Ramos (cell line): Measurements from ENCODE around the gene TCERG1L.

Source experiments
- in situ Hi-C: fragments of 300-500 bp; cut with MboI; formaldehyde crosslinking; loops from one replicate; pipeline ENCODE4 v1.14.3; 2022; ENCODE audit warnings: low sequenced_read_pairs; ENCODE audit not compliant: unreplicated experiment

The TCERG1L gene

GRCh38 chr10:131063311-131063710 lies 248.2 kb downstream of the TCERG1L start:
- in situ Hi-C loops = no loop called here

GRCh38 chr10:131062621-131063260 lies 248.8 kb downstream of the TCERG1L start:
- in situ Hi-C loops = no loop called here

DNA sequence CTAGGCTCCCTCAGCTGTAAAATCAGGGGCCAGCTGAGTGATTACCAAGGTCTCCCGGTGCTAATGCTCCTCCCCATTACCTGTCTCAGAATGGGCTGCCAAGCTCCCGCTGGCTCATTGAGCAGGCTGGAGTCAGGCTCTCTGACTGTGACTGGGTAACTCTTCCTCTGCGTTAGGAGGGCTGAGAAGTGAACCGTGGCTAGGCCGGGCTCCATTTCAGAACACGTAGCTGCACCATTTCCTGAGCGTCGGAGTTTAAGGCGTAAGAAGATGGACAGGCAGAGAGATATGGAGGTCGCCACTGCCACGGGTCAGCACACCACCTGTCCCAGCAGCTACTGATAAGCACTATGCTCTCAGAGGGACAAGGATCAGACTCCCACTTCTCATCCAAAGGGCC lies 250.3 kb downstream of the TCERG1L start:
- in situ Hi-C loops = no loop called here

DNA sequence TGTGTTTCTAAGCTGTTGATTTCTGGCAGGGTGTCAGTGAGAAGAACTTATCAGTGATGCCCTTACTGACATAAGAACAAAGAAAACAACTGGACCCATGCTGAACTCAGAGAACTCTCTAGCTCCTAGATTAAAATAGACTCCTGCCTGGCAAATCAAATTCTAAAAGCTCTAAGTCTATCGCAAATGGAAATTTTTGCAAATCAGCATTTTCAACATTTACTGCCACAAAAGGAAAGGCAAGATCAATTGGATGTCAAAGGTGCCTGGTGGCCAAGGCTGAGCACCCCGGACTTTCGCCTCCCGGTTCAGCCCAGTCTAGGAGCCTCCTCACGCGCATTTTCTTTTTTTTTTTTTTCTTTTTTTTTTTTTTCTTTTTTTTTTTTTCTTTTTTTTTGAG lies 251.6 kb downstream of the TCERG1L start:
- in situ Hi-C loops = no loop called here

GRCh38 chr10:131058799-131059198 lies 252.7 kb downstream of the TCERG1L start:
- in situ Hi-C loops = no loop called here

DNA sequence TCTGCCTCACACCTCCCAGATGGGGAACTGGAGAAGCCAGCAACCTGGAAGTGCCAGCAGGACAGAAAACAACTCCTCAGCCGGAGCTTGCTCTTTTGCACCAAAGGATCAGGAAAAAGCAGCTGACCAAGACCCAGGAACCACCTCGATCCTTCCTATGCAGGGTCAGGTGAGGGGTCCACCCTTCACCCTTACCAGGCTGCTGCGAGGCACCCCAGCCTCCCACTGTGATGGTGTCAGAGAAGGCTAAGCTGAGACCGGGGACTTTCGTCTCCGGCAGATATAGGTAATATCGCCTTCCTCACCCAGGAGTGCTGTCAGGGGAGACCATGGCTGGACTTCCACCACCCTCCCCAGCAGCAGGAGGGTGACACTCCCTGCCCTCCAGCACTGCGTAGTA lies 254.7 kb downstream of the TCERG1L start:
- in situ Hi-C loops = no loop called here

DNA sequence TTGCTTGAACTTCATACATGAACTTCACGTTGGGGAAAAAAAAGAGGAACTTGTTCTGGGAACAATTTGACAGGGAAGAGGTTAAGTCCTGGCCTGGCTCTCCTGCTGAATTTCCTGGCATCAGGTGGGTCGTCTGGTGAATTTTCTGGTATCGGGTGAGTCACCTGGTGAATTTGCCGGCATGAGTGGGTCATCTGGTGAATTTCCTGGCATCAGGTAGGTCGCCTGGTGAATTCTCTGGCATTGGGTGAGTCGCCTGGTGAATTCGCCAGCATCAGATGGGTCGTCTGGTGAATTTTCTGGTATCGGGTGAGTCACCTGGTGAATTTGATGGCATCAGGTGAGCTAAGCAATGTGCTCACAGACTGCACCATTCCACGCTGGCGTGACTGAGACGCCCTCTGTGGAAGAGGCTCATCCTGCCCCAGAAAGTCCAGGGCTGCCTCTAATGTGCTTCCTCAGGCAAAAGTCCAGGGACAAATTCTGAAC lies 255.4 kb downstream of the TCERG1L start:
- in situ Hi-C loops = no loop called here

GRCh38 chr10:131055437-131055836 lies 256.1 kb downstream of the TCERG1L start:
- in situ Hi-C loops = no loop called here

DNA sequence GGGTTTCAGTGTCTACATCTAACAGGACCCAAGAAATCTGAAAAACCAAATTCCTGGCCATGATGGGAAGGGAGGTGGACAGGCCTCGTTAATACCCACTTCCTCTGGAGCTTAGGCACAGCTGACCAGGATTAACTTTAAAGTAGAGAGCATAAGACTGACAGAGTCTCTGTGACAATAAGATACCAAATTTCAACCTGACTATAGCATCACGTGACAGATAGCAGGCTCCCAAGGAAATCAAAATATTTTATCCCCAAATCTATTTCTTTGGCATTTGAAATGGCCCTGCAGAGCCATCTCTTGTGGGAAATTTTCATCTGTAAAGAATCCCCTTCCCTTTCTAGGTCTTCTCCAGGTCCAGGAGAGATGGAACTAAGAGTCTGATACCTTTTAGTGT lies 258.3 kb downstream of the TCERG1L start:
- in situ Hi-C loops = no loop called here

GRCh38 chr10:131050162-131050766 lies 261.3 kb downstream of the TCERG1L start:
- in situ Hi-C loops = no loop called here

- in situ Hi-C loops = no loop called here
Observed at GRCh38 chr10:131049016-131049415, 262.5 kb downstream of the TCERG1L start.

DNA sequence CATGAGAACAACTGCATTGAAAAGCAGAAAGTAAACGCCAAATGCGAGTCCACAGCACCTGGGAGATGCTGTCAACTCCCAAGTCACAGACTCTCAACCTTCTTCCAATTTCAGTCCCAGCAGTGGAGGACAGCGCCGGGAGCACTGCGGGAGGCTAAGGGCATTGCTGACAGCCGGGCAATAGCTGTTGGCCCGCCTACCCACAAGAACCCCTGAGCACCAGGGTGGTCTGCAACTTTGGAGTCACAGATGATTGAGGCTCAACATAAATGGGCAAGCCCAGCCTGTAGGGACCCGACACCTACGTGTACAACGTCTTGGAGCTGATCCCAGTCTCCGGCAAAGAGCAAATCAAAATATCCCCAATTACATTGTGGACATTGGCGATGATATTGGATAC lies 262.9 kb downstream of the TCERG1L start:
- in situ Hi-C loops = no loop called here

GRCh38 chr10:131047501-131047900 lies 264.0 kb downstream of the TCERG1L start:
- in situ Hi-C loops = no loop called here

DNA sequence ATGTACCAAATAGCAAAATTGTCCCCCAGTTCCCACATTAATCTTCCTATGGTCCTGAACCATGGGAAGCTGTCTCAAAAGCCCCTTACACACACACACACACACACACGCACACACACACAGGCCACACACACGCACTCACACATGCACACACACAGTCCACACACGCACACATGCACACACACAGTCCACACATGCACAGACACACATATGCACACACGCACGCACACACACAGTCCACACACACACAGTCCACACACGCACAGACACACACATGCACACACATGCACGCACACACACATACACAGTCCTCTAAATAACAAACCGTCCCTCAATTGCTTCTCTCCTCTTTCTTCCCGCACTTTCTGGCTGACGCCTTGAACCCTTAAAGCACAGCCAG lies 265.3 kb downstream of the TCERG1L start:
- in situ Hi-C loops = no loop called here

GRCh38 chr10:131044379-131045111 lies 267.0 kb downstream of the TCERG1L start:
- in situ Hi-C loops = no loop called here

GRCh38 chr10:131043039-131043691 lies 268.4 kb downstream of the TCERG1L start:
- in situ Hi-C loops = no loop called here
